SK-N-MC (cell line): ENCODE results near the gene SCYL1.

ENCODE experiments used
- EZH2 ChIP-seq: fragments of 200-600 bp; sonication (generic); IDR thresholded peaks from one replicate; pipeline ENCODE4 v1.6.1; 2017; ENCODE audit warnings: antibody characterized with exemption
- FOXP2 ChIP-seq: optimal IDR thresholded peaks from 2 replicates; pipeline ENCODE3; 2011; ENCODE audit warnings: mild to moderate bottlenecking, moderate library complexity; ENCODE audit not compliant: insufficient read depth; ENCODE audit errors: extremely low read length, control extremely low read depth
- POLR2AphosphoS5 ChIP-seq: IDR thresholded peaks from 2 replicates; pipeline ENCODE4 v1.6.1; 2012; ENCODE audit warnings: mild to moderate bottlenecking, low read depth, low read length, borderline replicate concordance

GRCh38 chr11:65548395-65548794 lies 23.5 kb downstream of the SCYL1 start:
- TF ChIP-seq EZH2 (no peak), FOXP2 (no peak), POLR2AphosphoS5 (no peak)
